ENCODE results near the gene CA14. TPM values are rescaled to one million over a fixed set of nuclear protein-coding genes. Genes with fewer than 3 reads are reported as not detected.

CA14 gene
- total RNA-seq, 1 donor from 2014 or later, result not detected

- POLR2A ChIA-PET, result interaction anchor here (1.8 to 2.0 kb wide), 2 partner anchors 14 to 380 kb away, joined by 5 to 9 read pairs; a partner anchor contains a TSS
- no peaks in the 10 kb centered on the region for H3K9me3 Mint-ChIP-seq
- H3K4me1 Mint-ChIP-seq, result peaks cover 32% of the 10 kb centered on the region
- TF ChIP-seq CTCF (IDR thresholded peaks at IDR 0.05), result no peak
- intact Hi-C loops (cut with micrococcal nuclease), result loop anchor here (5.0 kb wide), 1 partner anchor 94 kb away; the partner anchor contains the start of gene RPRD2
- H3K4me3 Mint-ChIP-seq, result peak overlapping the region; percentile 100
- DNase-seq (no peak), ATAC-seq (ENCODE audit: low read depth) (no peak)
- H3K27me3 Mint-ChIP-seq, result peaks cover 4% of the 10 kb centered on the region
- CTCF ChIA-PET, result no interaction called here
- peaks cover 44% of the 10 kb centered on the region for H3K36me3 Mint-ChIP-seq (ENCODE audit: low read depth)
- peak overlapping the region; percentile 94 for H3K27ac Mint-ChIP-seq
Observed at GRCh38 chr1:150267896-150268295, 10.3 kb downstream of the CA14 start.

- TF ChIP-seq CTCF (IDR thresholded peaks at IDR 0.05), result no peak
- Mint-ChIP-seq H3K27ac (peak overlapping the region; percentile 94), H3K36me3 (ENCODE audit: low read depth) (peaks cover 44% of the 10 kb centered on the region), H3K4me3 (peak overlapping the region; percentile 100), H3K4me1 (peaks cover 32% of the 10 kb centered on the region), H3K27me3 (peaks cover 4% of the 10 kb centered on the region), H3K9me3 (no peaks in the 10 kb centered on the region)
- intact Hi-C loops (cut with micrococcal nuclease), result loop anchor here (5.0 kb wide), 1 partner anchor 94 kb away; the partner anchor contains the start of gene RPRD2
- ATAC-seq (ENCODE audit: low read depth) (peak; percentile 25), DNase-seq (no peak)
- ChIA-PET CTCF (no interaction called here), POLR2A (interaction anchor here (0.7 to 2.0 kb wide), 10 partner anchors 9 to 659 kb away, joined by 3 to 15 read pairs (median 6); partner anchors contain the start of genes CA14, FALEC and RPRD2)
Observed at GRCh38 chr1:150268340-150268704, 10.7 kb downstream of the CA14 start.

- peaks cover 44% of the 10 kb centered on the region for H3K36me3 Mint-ChIP-seq (ENCODE audit: low read depth)
- peaks cover 32% of the 10 kb centered on the region for H3K4me1 Mint-ChIP-seq
- DNase-seq, result peak; percentile 86
- H3K4me3 Mint-ChIP-seq, result peak within 1 kb of the TSS; percentile 100
- H3K9me3 Mint-ChIP-seq, result no peaks in the 10 kb centered on the region
- H3K27me3 Mint-ChIP-seq, result peaks cover 4% of the 10 kb centered on the region
- CTCF ChIA-PET, result interaction anchor here (1.0 to 1.6 kb wide), 2 partner anchors 12 kb away, joined by 4 to 7 read pairs; no protein-coding TSS in a partner anchor
- POLR2A ChIA-PET, result interaction anchor here (0.6 to 2.0 kb wide), 19 partner anchors 9 to 758 kb away, joined by 3 to 15 read pairs (median 3); partner anchors contain the start of genes CA14, CIART, FALEC and RPRD2
- H3K27ac Mint-ChIP-seq, result peak within 1 kb of the TSS; percentile 94
- TF ChIP-seq CTCF (IDR thresholded peaks at IDR 0.05), result no peak
- ATAC-seq (ENCODE audit: low read depth), result peak; percentile 97
- intact Hi-C loops (cut with micrococcal nuclease), result loop anchor here (1.0 to 5.0 kb wide), 7 partner anchors 12 to 93 kb away; partner anchors contain the start of genes ANP32E, MRPS21, PRPF3 and RPRD2
Observed at GRCh38 chr1:150268705-150269403, 11.3 kb downstream of the CA14 start, which contains the start of gene APH1A. TSS of gene APH1A (minus strand) at chr1:150269016. CDS start at chr1:150268810, 206 bp downstream.

- peak overlapping the region; percentile 94 for H3K27ac Mint-ChIP-seq
- peaks cover 4% of the 10 kb centered on the region for H3K27me3 Mint-ChIP-seq
- H3K4me1 Mint-ChIP-seq, result peaks cover 32% of the 10 kb centered on the region
- H3K9me3 Mint-ChIP-seq, result no peaks in the 10 kb centered on the region
- DNase-seq, result no peak
- ChIA-PET CTCF (interaction anchor here (1.0 to 1.6 kb wide), 2 partner anchors 12 to 13 kb away, joined by 4 to 7 read pairs; no protein-coding TSS in a partner anchor), POLR2A (interaction anchor here (0.6 to 2.0 kb wide), 17 partner anchors 8 to 757 kb away, joined by 3 to 15 read pairs (median 4); partner anchors contain the start of genes CA14, CIART, FALEC and RPRD2)
- peak overlapping the region; percentile 100 for H3K4me3 Mint-ChIP-seq
- H3K36me3 Mint-ChIP-seq (ENCODE audit: low read depth), result peaks cover 43% of the 10 kb centered on the region
- no peak for TF ChIP-seq CTCF (IDR thresholded peaks at IDR 0.05)
- no peak for ATAC-seq (ENCODE audit: low read depth)
- intact Hi-C loops (cut with micrococcal nuclease), result loop anchor here (1.0 to 5.0 kb wide), 7 partner anchors 12 to 93 kb away; partner anchors contain the start of genes ANP32E, MRPS21, PRPF3 and RPRD2
Observed at GRCh38 chr1:150269451-150269850, 11.9 kb downstream of the CA14 start.

All from activated B cell treated with CpG ODN at 0.5 μM for 24 hours (primary cell).